ENCODE results near the gene ERN1. TPM values are rescaled to one million over a fixed set of nuclear protein-coding genes. Genes with fewer than 3 reads are reported as not detected.

Gene ERN1
- total RNA-seq, 3 donors from 2014 or later: 18.4 to 27.1 (median 21.7) TPM

DNA sequence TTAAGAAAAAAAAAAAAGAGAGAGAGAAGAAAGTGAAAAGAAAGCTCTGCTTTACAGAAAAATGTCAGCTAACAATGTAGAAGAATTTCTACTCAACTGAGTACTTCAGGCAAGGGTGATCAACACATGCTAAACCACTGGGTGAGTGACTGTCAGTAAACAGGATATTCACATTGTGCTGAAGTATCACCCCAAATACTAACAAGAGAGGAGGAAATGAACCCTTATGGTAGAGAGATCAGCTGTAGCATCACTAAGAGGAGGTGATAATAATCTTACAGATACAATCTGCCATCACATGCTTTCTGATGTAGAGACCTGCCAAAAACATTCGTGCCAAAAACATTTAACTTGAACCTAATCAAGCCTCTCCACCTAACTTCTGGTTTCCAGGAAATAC, 78.8 kb downstream of the ERN1 start:
- TF ChIP-seq, protein P1, sequence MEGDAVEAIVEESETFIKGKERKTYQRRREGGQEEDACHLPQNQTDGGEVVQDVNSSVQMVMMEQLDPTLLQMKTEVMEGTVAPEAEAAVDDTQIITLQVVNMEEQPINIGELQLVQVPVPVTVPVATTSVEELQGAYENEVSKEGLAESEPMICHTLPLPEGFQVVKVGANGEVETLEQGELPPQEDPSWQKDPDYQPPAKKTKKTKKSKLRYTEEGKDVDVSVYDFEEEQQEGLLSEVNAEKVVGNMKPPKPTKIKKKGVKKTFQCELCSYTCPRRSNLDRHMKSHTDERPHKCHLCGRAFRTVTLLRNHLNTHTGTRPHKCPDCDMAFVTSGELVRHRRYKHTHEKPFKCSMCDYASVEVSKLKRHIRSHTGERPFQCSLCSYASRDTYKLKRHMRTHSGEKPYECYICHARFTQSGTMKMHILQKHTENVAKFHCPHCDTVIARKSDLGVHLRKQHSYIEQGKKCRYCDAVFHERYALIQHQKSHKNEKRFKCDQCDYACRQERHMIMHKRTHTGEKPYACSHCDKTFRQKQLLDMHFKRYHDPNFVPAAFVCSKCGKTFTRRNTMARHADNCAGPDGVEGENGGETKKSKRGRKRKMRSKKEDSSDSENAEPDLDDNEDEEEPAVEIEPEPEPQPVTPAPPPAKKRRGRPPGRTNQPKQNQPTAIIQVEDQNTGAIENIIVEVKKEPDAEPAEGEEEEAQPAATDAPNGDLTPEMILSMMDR (IDR thresholded peaks at IDR 0.05): no peak
- Histone ChIP-seq H3K9me3 (no peaks in the 10 kb centered on the region), H3K4me1 (ENCODE audit: low read depth) (no peaks in the 10 kb centered on the region), H3K4me3 (no peak overlapping the region), H3K36me3 (ENCODE audit: low read depth) (no peaks in the 10 kb centered on the region)
- intact Hi-C loops (cut with DNase I, micrococcal nuclease): no loop called here
- DNase-seq: no peak
- peak; percentile 84 for ATAC-seq

DNA sequence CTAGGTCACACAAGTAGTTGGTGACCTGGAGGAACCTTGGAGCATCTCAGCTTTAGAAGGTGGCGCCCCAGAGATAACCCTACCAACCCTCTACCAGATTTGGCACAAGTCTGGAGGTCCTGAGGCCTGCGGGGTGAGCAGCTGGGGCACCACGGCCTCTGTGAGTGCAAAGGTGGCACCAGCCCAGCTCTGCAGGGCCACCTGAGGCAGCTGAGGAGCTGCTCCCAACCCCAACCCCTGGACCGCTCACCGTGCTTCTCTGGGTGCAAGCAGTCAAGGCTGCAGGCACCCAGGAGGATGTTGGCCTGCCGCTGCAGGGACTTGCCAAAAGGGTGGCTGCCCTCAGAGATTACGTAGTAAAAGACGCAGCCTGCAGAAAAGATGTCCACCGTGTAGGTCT, 81.1 kb downstream of the ERN1 start:
- ATAC-seq (no peak), DNase-seq (no peak)
- intact Hi-C loops (cut with DNase I, micrococcal nuclease): no loop called here
- TF ChIP-seq, protein P1 (IDR thresholded peaks at IDR 0.05): no peak
- no peaks in the 10 kb centered on the region for H3K9me3 ChIP-seq
- peaks cover 12% of the 10 kb centered on the region for H3K36me3 ChIP-seq (ENCODE audit: low read depth)
- H3K4me1 ChIP-seq (ENCODE audit: low read depth): no peaks in the 10 kb centered on the region
- no peak overlapping the region for H3K4me3 ChIP-seq

DNA sequence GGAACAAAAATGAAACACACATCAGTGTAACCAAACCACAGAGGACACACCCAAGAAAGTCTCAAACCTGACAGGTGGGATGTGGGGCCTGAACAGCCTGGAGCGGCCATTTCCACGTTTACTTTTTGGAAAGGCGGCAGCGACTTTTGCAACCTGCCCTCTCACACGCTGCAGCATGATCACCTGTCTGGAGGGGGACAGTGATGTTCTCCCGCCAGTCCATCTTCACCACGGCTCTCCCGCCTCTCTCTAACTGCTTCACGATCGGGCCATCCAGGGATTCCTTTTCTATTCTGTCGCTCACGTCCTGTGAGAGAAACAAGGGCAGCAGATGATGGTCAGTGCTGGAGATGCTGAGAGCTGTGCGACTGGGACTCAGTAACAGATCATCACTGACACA, 84.8 kb downstream of the ERN1 start:
- no peak for DNase-seq
- no peak for ATAC-seq
- intact Hi-C loops (cut with DNase I, micrococcal nuclease): no loop called here

DNA sequence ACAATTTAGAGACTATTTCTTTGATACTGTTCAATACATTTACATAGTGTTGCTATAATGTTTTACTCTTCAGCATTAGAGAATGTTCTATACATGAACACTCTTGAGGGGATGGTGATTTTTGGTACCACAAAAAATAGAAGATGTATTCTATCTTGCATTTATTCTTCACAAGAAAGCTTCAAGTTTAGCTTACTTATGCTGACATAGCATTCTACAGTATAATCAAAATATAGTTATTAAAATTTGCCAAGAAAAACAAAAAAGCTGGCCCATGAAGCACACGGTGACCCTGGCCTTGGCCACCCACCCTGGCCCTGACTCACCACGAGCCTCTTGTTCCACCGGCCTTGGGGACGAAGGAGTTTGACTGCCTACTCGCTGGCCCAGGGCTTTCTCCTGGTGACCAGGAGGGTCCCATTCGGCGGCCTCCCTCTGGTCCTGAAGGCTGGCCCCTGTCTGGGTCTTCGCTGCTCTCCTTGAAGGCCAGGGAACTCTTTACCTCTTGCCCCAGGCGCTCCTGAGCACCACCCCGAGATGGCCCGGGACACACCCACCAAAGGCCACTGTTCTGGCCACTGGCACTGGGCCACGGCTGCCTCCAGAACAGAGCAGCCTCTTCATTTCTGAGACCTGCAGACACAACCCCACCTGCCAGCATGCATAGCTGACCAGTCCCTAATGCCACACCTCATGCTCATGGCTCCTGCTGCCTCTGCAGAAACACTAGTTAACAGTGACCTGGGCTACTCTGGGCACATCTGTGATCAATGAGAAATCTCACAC, 87.1 kb downstream of the ERN1 start:
- ATAC-seq: no peak
- H3K4me1 ChIP-seq (ENCODE audit: low read depth): peaks cover 3% of the 10 kb centered on the region
- H3K36me3 ChIP-seq (ENCODE audit: low read depth): peaks cover 12% of the 10 kb centered on the region
- DNase-seq: no peak
- no peak overlapping the region for H3K4me3 ChIP-seq
- no peaks in the 10 kb centered on the region for H3K9me3 ChIP-seq
- TF ChIP-seq, protein P1 (IDR thresholded peaks at IDR 0.05): no peak
- intact Hi-C loops (cut with DNase I, micrococcal nuclease): no loop called here

More for the DNA sequence above, 84.8 kb downstream of the ERN1 start:
- TF ChIP-seq, protein P1 (IDR thresholded peaks at IDR 0.05): no peak
- no peaks in the 10 kb centered on the region for H3K9me3 ChIP-seq
- H3K4me3 ChIP-seq: no peak overlapping the region
- peaks cover 12% of the 10 kb centered on the region for H3K36me3 ChIP-seq (ENCODE audit: low read depth)
- peaks cover 3% of the 10 kb centered on the region for H3K4me1 ChIP-seq (ENCODE audit: low read depth)

DNA sequence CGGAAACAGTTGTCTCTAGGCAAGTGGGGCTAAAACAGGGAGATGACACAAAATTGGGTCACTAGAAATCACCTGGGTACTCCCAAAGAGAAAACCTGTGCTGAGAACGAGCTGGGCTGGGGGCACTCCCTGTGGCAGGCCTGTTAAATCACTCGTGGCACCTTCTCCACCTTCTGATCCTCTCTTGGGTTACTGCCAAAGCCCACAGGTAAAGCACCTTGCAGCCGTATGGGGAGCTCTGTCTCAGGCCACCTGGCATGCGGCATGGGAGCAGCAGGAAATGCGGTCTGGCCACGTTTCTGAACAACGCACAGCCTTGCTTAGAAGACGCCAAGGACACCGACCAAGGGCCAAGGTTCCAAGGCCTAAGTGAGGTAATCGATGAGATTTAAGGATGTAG, 88.0 kb downstream of the ERN1 start:
- DNase-seq (no peak), ATAC-seq (no peak)
- intact Hi-C loops (cut with DNase I, micrococcal nuclease): no loop called here

More for the DNA sequence above, 88.0 kb downstream of the ERN1 start:
- Histone ChIP-seq H3K9me3 (no peaks in the 10 kb centered on the region), H3K4me1 (ENCODE audit: low read depth) (peaks cover 3% of the 10 kb centered on the region), H3K4me3 (no peak overlapping the region), H3K36me3 (ENCODE audit: low read depth) (peaks cover 12% of the 10 kb centered on the region)
- TF ChIP-seq, protein P1 (IDR thresholded peaks at IDR 0.05): no peak
